ENCODE measurements around the gene STATH.

Gene STATH, protein sequence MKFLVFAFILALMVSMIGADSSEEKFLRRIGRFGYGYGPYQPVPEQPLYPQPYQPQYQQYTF

DNA sequence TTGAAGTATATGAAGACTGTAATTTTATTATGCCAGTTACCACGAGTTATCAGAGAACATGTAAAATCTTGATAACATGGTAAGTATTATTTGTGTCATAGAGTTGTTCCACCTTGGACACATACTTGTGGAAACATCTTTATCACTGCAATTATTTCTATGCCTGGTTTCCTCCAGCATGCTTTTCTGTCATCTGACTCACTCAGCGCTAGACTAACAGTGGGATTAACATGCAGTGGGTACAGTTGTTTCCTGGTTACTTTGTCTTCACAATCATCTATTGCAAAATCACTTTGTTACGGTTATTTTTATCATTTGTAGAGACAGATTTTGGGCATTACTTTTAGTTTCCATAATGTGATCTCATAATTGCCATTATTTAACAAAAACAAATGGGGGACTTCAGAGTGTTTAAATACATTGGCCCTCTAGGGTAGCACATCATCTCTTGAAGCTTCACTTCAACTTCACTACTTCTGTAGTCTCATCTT lies at the start of gene STATH:
Gene STATH, plus strand, starts transcription at position 441 of the 491 bp plus-strand sequence. CDS start 2,472 bp downstream, outside the sequence.
- no peaks in the 10 kb centered on the region for H4K20me1 ChIP-seq (ENCODE audit: insufficient read depth, low read length)
- H2AFZ ChIP-seq (ENCODE audit: low read length): no peak within 1 kb of the TSS
- H3K27ac ChIP-seq (ENCODE audit: low read length): no peak within 1 kb of the TSS
- no peaks in the 10 kb centered on the region for H3F3A ChIP-seq (ENCODE audit: insufficient read depth, low read length)
- no peaks in the 10 kb centered on the region for H3K36me3 ChIP-seq (replicated peaks; ENCODE audit: insufficient read depth, low read length)
- no peak within 1 kb of the TSS for H3K9ac ChIP-seq (ENCODE audit: low read length)
- H3K4me3 ChIP-seq (ENCODE audit: low read length): no peak within 1 kb of the TSS
- no peaks in the 10 kb centered on the region for H3K4me1 ChIP-seq (ENCODE audit: low read length)
- no peak within 1 kb of the TSS for H3K4me2 ChIP-seq (ENCODE audit: low read depth, low read length)
- H3K27me3 ChIP-seq (replicated peaks; ENCODE audit: insufficient read depth, low read length): no peaks in the 10 kb centered on the region
- no peak for DNase-seq
- H3K79me2 ChIP-seq (ENCODE audit: low read length): no peaks in the 10 kb centered on the region
- TF ChIP-seq, protein P1, sequence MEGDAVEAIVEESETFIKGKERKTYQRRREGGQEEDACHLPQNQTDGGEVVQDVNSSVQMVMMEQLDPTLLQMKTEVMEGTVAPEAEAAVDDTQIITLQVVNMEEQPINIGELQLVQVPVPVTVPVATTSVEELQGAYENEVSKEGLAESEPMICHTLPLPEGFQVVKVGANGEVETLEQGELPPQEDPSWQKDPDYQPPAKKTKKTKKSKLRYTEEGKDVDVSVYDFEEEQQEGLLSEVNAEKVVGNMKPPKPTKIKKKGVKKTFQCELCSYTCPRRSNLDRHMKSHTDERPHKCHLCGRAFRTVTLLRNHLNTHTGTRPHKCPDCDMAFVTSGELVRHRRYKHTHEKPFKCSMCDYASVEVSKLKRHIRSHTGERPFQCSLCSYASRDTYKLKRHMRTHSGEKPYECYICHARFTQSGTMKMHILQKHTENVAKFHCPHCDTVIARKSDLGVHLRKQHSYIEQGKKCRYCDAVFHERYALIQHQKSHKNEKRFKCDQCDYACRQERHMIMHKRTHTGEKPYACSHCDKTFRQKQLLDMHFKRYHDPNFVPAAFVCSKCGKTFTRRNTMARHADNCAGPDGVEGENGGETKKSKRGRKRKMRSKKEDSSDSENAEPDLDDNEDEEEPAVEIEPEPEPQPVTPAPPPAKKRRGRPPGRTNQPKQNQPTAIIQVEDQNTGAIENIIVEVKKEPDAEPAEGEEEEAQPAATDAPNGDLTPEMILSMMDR (IDR thresholded peaks at IDR 0.05; ENCODE audit: low read length): no peak
- no peaks in the 10 kb centered on the region for H3K9me3 ChIP-seq (replicated peaks; ENCODE audit: insufficient read depth, low read length)
- H3K9me2 ChIP-seq (replicated peaks; ENCODE audit: insufficient read depth, low read length): no peaks in the 10 kb centered on the region

DNA sequence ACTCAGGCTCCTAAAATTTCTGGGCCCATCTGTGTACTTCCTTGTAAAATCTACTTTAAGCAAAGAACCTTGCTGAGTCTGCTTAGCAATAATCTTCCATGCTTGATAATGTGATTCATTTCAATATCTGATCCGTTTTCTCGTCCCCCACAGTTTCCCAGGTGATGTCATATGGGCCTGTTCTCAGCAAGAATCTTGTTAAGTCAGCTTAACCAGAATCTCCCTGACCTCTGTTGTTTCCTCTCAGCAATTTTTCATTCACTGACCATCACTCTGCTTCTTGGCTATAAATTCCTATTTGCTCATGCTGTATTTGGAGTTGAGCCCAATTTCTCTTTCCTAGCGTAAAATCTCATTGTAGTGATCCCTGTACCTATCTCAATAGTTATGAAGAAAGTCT lies 44.2 kb upstream of the STATH start:
- Histone ChIP-seq H3K4me2 (ENCODE audit: low read depth, low read length) (no peak overlapping the region), H3K79me2 (ENCODE audit: low read length) (no peaks in the 10 kb centered on the region), H2AFZ (ENCODE audit: low read length) (no peak overlapping the region), H3K9me2 (replicated peaks; ENCODE audit: insufficient read depth, low read length) (no peaks in the 10 kb centered on the region), H3K4me3 (ENCODE audit: low read length) (no peak overlapping the region), H3K9me3 (replicated peaks; ENCODE audit: insufficient read depth, low read length) (no peaks in the 10 kb centered on the region), H3K36me3 (replicated peaks; ENCODE audit: insufficient read depth, low read length) (no peaks in the 10 kb centered on the region), H4K20me1 (ENCODE audit: insufficient read depth, low read length) (no peaks in the 10 kb centered on the region), H3K27ac (ENCODE audit: low read length) (no peak overlapping the region), H3K9ac (ENCODE audit: low read length) (no peak overlapping the region), H3K27me3 (replicated peaks; ENCODE audit: insufficient read depth, low read length) (no peaks in the 10 kb centered on the region), H3F3A (ENCODE audit: insufficient read depth, low read length) (no peaks in the 10 kb centered on the region), H3K4me1 (ENCODE audit: low read length) (no peaks in the 10 kb centered on the region)
- TF ChIP-seq, protein P1 (IDR thresholded peaks at IDR 0.05; ENCODE audit: low read length): no peak
- TF ChIP-seq EZH2phosphoT487 (IDR thresholded peaks at IDR 0.05; ENCODE audit: low read length) (no peak), EZH2 (optimal IDR thresholded peaks at IDR 0.05; ENCODE audit: low read depth, low read length) (no peak)
- no peak for DNase-seq

DNA sequence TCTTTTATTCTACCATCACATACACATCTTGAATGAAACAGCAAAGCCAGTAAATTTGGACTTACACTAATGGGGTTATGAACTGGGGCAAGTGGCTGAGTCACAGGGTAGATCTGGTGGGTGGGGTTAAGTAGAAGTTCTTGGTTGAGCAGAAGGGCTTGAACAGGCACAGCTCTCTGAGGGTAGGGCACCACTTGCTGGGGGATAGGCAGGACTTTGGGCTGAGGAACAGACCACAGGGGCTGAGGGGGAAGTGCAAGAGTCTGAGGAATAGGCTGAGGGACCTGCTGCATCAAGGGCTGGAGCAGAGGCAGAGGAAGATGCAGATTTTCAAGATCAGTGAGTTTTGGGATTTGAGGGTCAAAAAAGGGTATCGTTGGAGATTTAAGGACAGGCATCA lies 38.6 kb upstream of the STATH start:
- Histone ChIP-seq H3K79me2 (ENCODE audit: low read length) (no peaks in the 10 kb centered on the region), H3K9ac (ENCODE audit: low read length) (no peak overlapping the region), H3K36me3 (replicated peaks; ENCODE audit: insufficient read depth, low read length) (no peaks in the 10 kb centered on the region), H3K9me3 (replicated peaks; ENCODE audit: insufficient read depth, low read length) (no peaks in the 10 kb centered on the region), H3K4me2 (ENCODE audit: low read depth, low read length) (no peak overlapping the region), H2AFZ (ENCODE audit: low read length) (no peak overlapping the region), H3K27ac (ENCODE audit: low read length) (no peak overlapping the region), H4K20me1 (ENCODE audit: insufficient read depth, low read length) (no peaks in the 10 kb centered on the region), H3F3A (ENCODE audit: insufficient read depth, low read length) (no peaks in the 10 kb centered on the region), H3K4me3 (ENCODE audit: low read length) (no peak overlapping the region), H3K27me3 (replicated peaks; ENCODE audit: insufficient read depth, low read length) (no peaks in the 10 kb centered on the region), H3K4me1 (ENCODE audit: low read length) (no peaks in the 10 kb centered on the region), H3K9me2 (replicated peaks; ENCODE audit: insufficient read depth, low read length) (no peaks in the 10 kb centered on the region)
- TF ChIP-seq, protein P1 (IDR thresholded peaks at IDR 0.05; ENCODE audit: low read length): no peak
- TF ChIP-seq EZH2 (optimal IDR thresholded peaks at IDR 0.05; ENCODE audit: low read depth, low read length): no peak
- TF ChIP-seq EZH2phosphoT487 (IDR thresholded peaks at IDR 0.05; ENCODE audit: low read length): no peak
- DNase-seq: no peak
